Measurements from ENCODE around the gene HM13. TPM values are rescaled to one million over a fixed set of nuclear protein-coding genes. Genes with fewer than 3 reads are reported as not detected.

HM13 gene
- total and polyA plus RNA-seq, 2 of the 13 experiments (the other 11 are each of a cell fraction or from before 2014, with no cell fraction given) = 118 to 243 TPM

- Histone ChIP-seq H3K79me2 (ENCODE audit: insufficient read depth, low read length) (no peaks in the 10 kb centered on the region), H3K4me3 (replicated peaks in 1 of 3; ENCODE audit: insufficient read depth in 1 of 3, low read depth in 2 of 3, low read length in 3 of 3) (no peak overlapping the region), H4K20me1 (ENCODE audit: insufficient read depth, low read length) (no peaks in the 10 kb centered on the region), H2AFZ (ENCODE audit: low read length) (no peak overlapping the region), H3K4me1 (ENCODE audit: insufficient read depth, low read length) (peaks cover 58% of the 10 kb centered on the region), H3K27me3 (ENCODE audit: control insufficient read depth in 1 of 2, insufficient read depth in 2 of 2, low read length in 2 of 2) (no peaks in the 10 kb centered on the region), H3K36me3 (replicated peaks in 1 of 2; ENCODE audit: control insufficient read depth in 1 of 2, insufficient read depth in 2 of 2, low read length in 2 of 2) (no peaks in the 10 kb centered on the region), H3K9ac (ENCODE audit: insufficient read depth, low read depth, low read length) (no peak overlapping the region), H3K4me2 (ENCODE audit: low read depth, low read length) (no peak overlapping the region), H3K9me3 (ENCODE audit: low read length) (no peaks in the 10 kb centered on the region), H3K27ac (ENCODE audit: extremely low read length, insufficient read depth, low read length) (no peak overlapping the region)
- 67% methylated on average over 8 of the region's 8 CpGs for WGBS (ENCODE audit: low lambda C conversion rate)
- ATAC-seq (no peak), FAIRE-seq (no peak), DNase-seq (ENCODE audit: low spot score) (no peak)
- in situ Hi-C loops (cut with HindIII; ENCODE audit: extremely low pct_ligation_motif_present, low pct_unique_long_range_greater_than_20kb) = no loop called here
- intact Hi-C loops (cut with micrococcal nuclease; ENCODE audit: unreplicated experiment) = loop anchor here (10.0 kb wide), 1 partner anchor 101 kb away; the partner anchor contains the start of gene HM13
- ChIA-PET POLR2A (interaction anchor here (0.9 to 1.4 kb wide), 2 partner anchors 42 to 52 kb away, joined by 3 to 4 read pairs; no protein-coding TSS in a partner anchor), CTCF (ENCODE audit: low intra/inter-chr PET ratio, low total read pairs) (interaction anchor here (0.9 to 8.3 kb wide), 3 partner anchors 45 to 56 kb away, joined by 3 to 454 read pairs (median 335); no protein-coding TSS in a partner anchor)
- BruUV-seq (replicated peaks) = no TSS peak
- TF ChIP-seq ZBTB33 (CRISPR knock-in tag; IDR thresholded peaks at IDR 0.05) (0 out of 2 replicates have a peak, but pooled peaks have one; percentile 27), ZNF605 (CRISPR knock-in tag; IDR thresholded peaks at IDR 0.05) (no peak), ZNF33B (CRISPR knock-in tag; IDR thresholded peaks at IDR 0.05) (no peak), ZXDC (CRISPR knock-in tag; IDR thresholded peaks at IDR 0.05) (no peak), MAZ (IDR thresholded peaks at IDR 0.05; ENCODE audit: borderline replicate concordance, low read depth, low read length) (no peak), MAZ (CRISPR knock-in tag; IDR thresholded peaks at IDR 0.05; ENCODE audit: low read depth) (no peak)
These were observed 101.2 kb downstream of the HM13 start for GRCh38 chr20:31615416-31615815.

Measured in HepG2 (cell line).